ENCODE results near the gene NTRK3.

DNA sequence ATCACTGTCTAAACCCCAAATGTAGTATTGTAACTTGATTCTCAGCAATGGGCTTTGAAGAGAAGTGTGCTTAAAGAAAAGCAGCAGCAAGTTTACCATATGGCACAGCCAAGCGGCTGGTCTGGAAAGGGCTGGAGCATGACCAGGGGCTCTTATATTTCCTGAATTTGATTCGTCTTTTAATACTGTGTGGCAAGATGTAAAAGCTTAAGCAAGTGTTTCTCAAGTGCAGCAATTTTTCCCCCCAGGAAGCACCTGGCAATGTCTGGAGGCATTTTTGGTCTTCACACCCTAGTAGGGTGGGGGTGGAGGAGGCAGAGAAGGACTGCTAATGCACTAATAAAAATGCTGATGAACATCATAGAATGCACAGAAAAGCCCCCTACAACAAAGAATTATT lies 397.9 kb downstream of the NTRK3 start:
- no peak for TF ChIP-seq POLR2A (IDR thresholded peaks at IDR 0.05; ENCODE audit: low read length)
- TF ChIP-seq GATA1 (IDR thresholded peaks at IDR 0.05; ENCODE audit: low read depth, low read length) = no peak

Measured in erythroblast (primary cell).